ENCODE data around the gene ARID5B.
"Not testable (repeated sequence)": the region's sequence is repeated elsewhere in the genome, so short reads cannot be mapped to it uniquely, and the experiment has no call there.

The ARID5B gene

GRCh38 chr10:62017491-62017870, 116.0 kb downstream of the ARID5B start:
- no peak for DNase-seq

GRCh38 chr10:62018131-62018911, 116.8 kb downstream of the ARID5B start:
- DNase-seq = no peak

GRCh38 chr10:62019013-62019684, 117.7 kb downstream of the ARID5B start:
- DNase-seq = no peak

GRCh38 chr10:62019685-62020359, 118.3 kb downstream of the ARID5B start:
- DNase-seq = no peak

GRCh38 chr10:62021128-62021665, 119.7 kb downstream of the ARID5B start:
- no peak for DNase-seq

- DNase-seq = no peak
Measured at GRCh38 chr10:62021978-62022802, 120.7 kb downstream of the ARID5B start.

- DNase-seq = no peak
Measured at GRCh38 chr10:62022830-62023229, 121.3 kb downstream of the ARID5B start.

GRCh38 chr10:62023329-62023728, 121.8 kb downstream of the ARID5B start:
- no peak for DNase-seq

GRCh38 chr10:62024026-62024701, 122.7 kb downstream of the ARID5B start:
- no peak for DNase-seq

- DNase-seq = no peak
Measured at GRCh38 chr10:62025134-62025794, 123.8 kb downstream of the ARID5B start.

GRCh38 chr10:62025901-62026879, 124.7 kb downstream of the ARID5B start:
- no peak for DNase-seq

GRCh38 chr10:62027841-62028501, 126.5 kb downstream of the ARID5B start:
- DNase-seq = no peak

- DNase-seq = not testable (repeated sequence)
Measured at GRCh38 chr10:62028502-62028842, 127.0 kb downstream of the ARID5B start.

- no peak for DNase-seq
Measured at GRCh38 chr10:62029401-62029800, 127.9 kb downstream of the ARID5B start.

- DNase-seq = no peak
Measured at GRCh38 chr10:62031507-62031906, 130.0 kb downstream of the ARID5B start.

GRCh38 chr10:62033125-62033524, 131.6 kb downstream of the ARID5B start:
- no peak for DNase-seq

- DNase-seq = no peak
Measured at GRCh38 chr10:62034096-62034640, 132.7 kb downstream of the ARID5B start.

GRCh38 chr10:62036186-62037081, 134.9 kb downstream of the ARID5B start:
- DNase-seq = no peak
